ENCODE data around the gene AARS1.
"Not testable (repeated sequence)": the region's sequence is repeated elsewhere in the genome, so short reads cannot be mapped to it uniquely, and the experiment has no call there.

The AARS1 gene

GRCh38 chr16:70218586-70218985 is 70.7 kb downstream of the AARS1 start:
- H3K27ac ChIP-seq (ENCODE audit: low read length); H3K9ac ChIP-seq (ENCODE audit: low read depth, low read length); H3K9me3 ChIP-seq (ENCODE audit: insufficient read depth, low read depth, low read length); H3K27me3 ChIP-seq (ENCODE audit: insufficient read depth, low read length); H3K4me3 ChIP-seq (ENCODE audit: low read length); H3K4me1 ChIP-seq (ENCODE audit: insufficient read depth, low read length): not testable (repeated sequence)
- peaks cover 11% of the 10 kb centered on the region for H3K36me3 ChIP-seq (ENCODE audit: insufficient read depth, low read depth, low read length)

- H3K9ac ChIP-seq (ENCODE audit: low read depth, low read length); H3K36me3 ChIP-seq (ENCODE audit: insufficient read depth, low read depth, low read length); H3K9me3 ChIP-seq (ENCODE audit: insufficient read depth, low read depth, low read length); H3K4me1 ChIP-seq (ENCODE audit: insufficient read depth, low read length); H3K27ac ChIP-seq (ENCODE audit: low read length); H3K4me3 ChIP-seq (ENCODE audit: low read length); H3K27me3 ChIP-seq (ENCODE audit: insufficient read depth, low read length): not testable (repeated sequence)
Measured at GRCh38 chr16:70206382-70206781, 82.9 kb downstream of the AARS1 start.

- H3K36me3 ChIP-seq (ENCODE audit: insufficient read depth, low read depth, low read length); H3K27ac ChIP-seq (ENCODE audit: low read length); H3K9ac ChIP-seq (ENCODE audit: low read depth, low read length): not testable (repeated sequence)
Measured at GRCh38 chr16:70204668-70205405, 84.5 kb downstream of the AARS1 start.

GRCh38 chr16:70204010-70204409 is 85.3 kb downstream of the AARS1 start:
- H3K27me3 ChIP-seq (ENCODE audit: insufficient read depth, low read length); H3K4me1 ChIP-seq (ENCODE audit: insufficient read depth, low read length): not testable (repeated sequence)

More at GRCh38 chr16:70204668-70205405, 84.5 kb downstream of the AARS1 start:
- not testable (repeated sequence) for H3K9me3 ChIP-seq (ENCODE audit: insufficient read depth, low read depth, low read length); H3K4me3 ChIP-seq (ENCODE audit: low read length); H3K4me1 ChIP-seq (ENCODE audit: insufficient read depth, low read length); H3K27me3 ChIP-seq (ENCODE audit: insufficient read depth, low read length)

GRCh38 chr16:70203508-70203907 is 85.8 kb downstream of the AARS1 start:
- not testable (repeated sequence) for H3K36me3 ChIP-seq (ENCODE audit: insufficient read depth, low read depth, low read length); H3K4me3 ChIP-seq (ENCODE audit: low read length); H3K27ac ChIP-seq (ENCODE audit: low read length); H3K27me3 ChIP-seq (ENCODE audit: insufficient read depth, low read length); H3K4me1 ChIP-seq (ENCODE audit: insufficient read depth, low read length); H3K9me3 ChIP-seq (ENCODE audit: insufficient read depth, low read depth, low read length); H3K9ac ChIP-seq (ENCODE audit: low read depth, low read length)

More at GRCh38 chr16:70204010-70204409, 85.3 kb downstream of the AARS1 start:
- H3K9ac ChIP-seq (ENCODE audit: low read depth, low read length); H3K27ac ChIP-seq (ENCODE audit: low read length); H3K4me3 ChIP-seq (ENCODE audit: low read length); H3K36me3 ChIP-seq (ENCODE audit: insufficient read depth, low read depth, low read length); H3K9me3 ChIP-seq (ENCODE audit: insufficient read depth, low read depth, low read length): not testable (repeated sequence)
